ENCODE results near the gene PLA2G6. TPM values are rescaled to one million over a fixed set of nuclear protein-coding genes. Genes with fewer than 3 reads are reported as not detected.

PLA2G6 gene
- total and polyA plus RNA-seq, 9 of the 15 experiments (the other 6 are each of a cell fraction or from before 2014, with no cell fraction given): 0.11 to 12.2 (median 9.7) TPM

GRCh38 chr22:38202437-38203089 lies 20.9 kb upstream of the PLA2G6 start (continued):
- no peak for TF ChIP-seq HMGXB4 (CRISPR knock-in tag; IDR thresholded peaks at IDR 0.05)
- TF ChIP-seq EHMT2 (IDR thresholded peaks at IDR 0.05): no peak
- TF ChIP-seq HBP1 (CRISPR knock-in tag; IDR thresholded peaks at IDR 0.05): no peak
- TF ChIP-seq FOXP1 (CRISPR knock-in tag; IDR thresholded peaks at IDR 0.05): 0 out of 2 replicates have a peak, but pooled peaks have one; percentile 20
- peak; percentile 84 for TF ChIP-seq USF1 (CRISPR knock-in tag; IDR thresholded peaks at IDR 0.05)
- TF ChIP-seq E2F1 (CRISPR knock-in tag; IDR thresholded peaks at IDR 0.05): no peak
- TF ChIP-seq ZBTB9 (CRISPR knock-in tag; IDR thresholded peaks at IDR 0.05): no peak
- TF ChIP-seq BRD4 (IDR thresholded peaks at IDR 0.05): no peak
- TF ChIP-seq SRSF7 (optimal IDR thresholded peaks at IDR 0.05; ENCODE audit: low read depth, low read length): no peak
- no peak for TF ChIP-seq NR4A1 (CRISPR knock-in tag; IDR thresholded peaks at IDR 0.05)
- TF ChIP-seq NR4A1 (tag; IDR thresholded peaks at IDR 0.05): no peak
- TF ChIP-seq CTCFL (IDR thresholded peaks at IDR 0.05; ENCODE audit: borderline replicate concordance, insufficient read depth, low read depth, low read length, poor library complexity, severe bottlenecking): peak; percentile 84
- no peak for TF ChIP-seq CBFB (CRISPR knock-in tag; IDR thresholded peaks at IDR 0.05)
- no peak for TF ChIP-seq ZNF174 (CRISPR knock-in tag; IDR thresholded peaks at IDR 0.05)
- no peak for TF ChIP-seq NCOA6 (IDR thresholded peaks at IDR 0.05)
- no peak for TF ChIP-seq NFE2 (IDR thresholded peaks at IDR 0.05; ENCODE audit: low read depth)
- TF ChIP-seq PREB (CRISPR knock-in tag; IDR thresholded peaks at IDR 0.05): no peak

Data from K562 (cell line).